Hematopoietic multipotent progenitor cell treated with erythropoietin and hydrocortisone succinate and interleukin-3 and kit ligand, for 17 days (in vitro differentiated cells): ENCODE results near the gene SNRPD1.
"Not testable (repeated sequence)": the region's sequence is repeated elsewhere in the genome, so short reads cannot be mapped to it uniquely, and the experiment has no call there.

Experiments
- DNase-seq: peaks from one replicate; pipeline ENCODE4 v3.0.0-alpha.2; 2015; ENCODE audit warnings: low spot score

The SNRPD1 gene

GRCh38 chr18:21612125-21613039 lies at the start of gene SNRPD1:
TSS of gene SNRPD1 (plus strand) at chr18:21612314. CDS start at chr18:21612430, 116 bp downstream.
- DNase-seq, result peak; percentile 86

- DNase-seq, result no peak
These were observed 40.3 kb upstream of the SNRPD1 start for GRCh38 chr18:21571772-21572171.

GRCh38 chr18:21575656-21576055 lies 36.5 kb upstream of the SNRPD1 start:
- DNase-seq, result no peak

- no peak for DNase-seq
These were observed 27.7 kb upstream of the SNRPD1 start for GRCh38 chr18:21584391-21584790.

- DNase-seq, result not testable (repeated sequence)
These were observed 19.8 kb upstream of the SNRPD1 start for GRCh38 chr18:21592361-21592760.

- DNase-seq, result no peak
These were observed 18.4 kb upstream of the SNRPD1 start for GRCh38 chr18:21593540-21594257.

- DNase-seq, result no peak
These were observed 14.5 kb upstream of the SNRPD1 start for GRCh38 chr18:21597620-21598019.

- DNase-seq, result no peak
These were observed 13.2 kb upstream of the SNRPD1 start for GRCh38 chr18:21598726-21599584.

- no peak for DNase-seq
These were observed 12.3 kb upstream of the SNRPD1 start for GRCh38 chr18:21599585-21600525.

GRCh38 chr18:21600526-21601410 lies 11.3 kb upstream of the SNRPD1 start, which contains the start of gene ESCO1:
TSS of gene ESCO1 (minus strand) at chr18:21600704. CDS start at chr18:21574843, 25,861 bp downstream.
- peak; percentile 95 for DNase-seq

- DNase-seq, result no peak
These were observed 9.9 kb upstream of the SNRPD1 start for GRCh38 chr18:21602299-21602587.

- DNase-seq, result no peak
These were observed 7.4 kb upstream of the SNRPD1 start for GRCh38 chr18:21604671-21605070.

GRCh38 chr18:21605213-21605612 lies 6.9 kb upstream of the SNRPD1 start:
- DNase-seq, result no peak

- not testable (repeated sequence) for DNase-seq
These were observed 551 bp upstream of the SNRPD1 start for GRCh38 chr18:21611401-21612124.

GRCh38 chr18:21621640-21622039 lies 9.5 kb downstream of the SNRPD1 start:
- not testable (repeated sequence) for DNase-seq

- DNase-seq, result no peak
These were observed 17.1 kb downstream of the SNRPD1 start for GRCh38 chr18:21629089-21629832.

GRCh38 chr18:21632393-21632792 lies 20.3 kb downstream of the SNRPD1 start:
- no peak for DNase-seq

GRCh38 chr18:21634588-21635199 lies 22.6 kb downstream of the SNRPD1 start:
- DNase-seq, result no peak
